GM12801 (cell line): Measurements from ENCODE around the gene ZNF536.

Source experiments
- TF ChIP-seq, protein P1 (sequence below): IDR thresholded peaks from one replicate; pipeline ENCODE4 v1.5.1; 2011; ENCODE audit warnings: control low read depth; ENCODE audit not compliant: insufficient read length; ENCODE audit errors: extremely low read depth

Gene ZNF536

DNA sequence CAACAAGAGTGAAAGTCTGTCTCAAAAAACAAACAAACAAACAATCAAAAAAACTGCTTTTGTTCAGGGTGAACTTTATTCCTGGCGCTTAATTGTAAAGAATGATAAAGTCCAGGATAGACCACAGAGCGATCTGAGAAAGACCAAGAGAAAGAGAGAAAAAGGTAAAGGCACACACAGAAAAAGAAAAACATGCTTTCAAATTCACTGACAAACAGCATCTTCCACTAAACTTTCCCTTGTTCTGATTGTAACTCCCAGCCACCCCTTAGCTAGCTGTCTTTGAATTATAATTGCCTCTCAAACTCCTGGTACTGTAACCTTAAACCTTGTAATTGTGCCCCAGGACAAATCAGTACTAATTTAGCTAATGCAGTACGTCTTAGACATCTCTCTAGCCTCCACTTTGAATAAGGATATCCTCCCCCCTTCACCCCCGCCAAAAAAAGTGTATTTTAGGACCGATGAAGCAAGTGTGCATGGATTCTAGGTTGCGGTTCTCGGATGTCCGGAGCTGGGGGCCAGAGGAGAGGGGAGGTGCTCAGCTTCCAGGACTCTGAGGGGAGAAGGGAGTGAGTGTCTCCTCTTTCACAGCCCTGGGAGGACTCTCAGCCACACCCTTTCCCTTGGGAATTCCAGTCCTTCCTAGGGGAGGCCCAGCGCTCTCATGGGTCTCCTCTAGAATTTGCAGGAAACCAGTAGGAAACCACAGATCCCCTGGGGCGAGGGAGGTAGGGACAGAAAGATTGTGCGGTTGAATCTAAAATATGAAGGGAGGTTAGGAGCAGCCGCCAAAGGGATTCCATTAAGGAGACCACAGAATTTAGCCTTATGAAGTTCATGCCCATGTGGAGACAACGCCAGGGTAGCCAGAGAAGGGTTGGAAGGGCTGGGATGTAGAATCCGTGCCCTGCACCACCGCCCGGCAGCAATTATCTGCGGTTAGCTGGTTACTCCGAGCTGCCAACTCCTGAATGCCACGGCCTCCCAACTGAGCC lies 19.7 kb downstream of the ZNF536 start:
- TF ChIP-seq, protein P1, sequence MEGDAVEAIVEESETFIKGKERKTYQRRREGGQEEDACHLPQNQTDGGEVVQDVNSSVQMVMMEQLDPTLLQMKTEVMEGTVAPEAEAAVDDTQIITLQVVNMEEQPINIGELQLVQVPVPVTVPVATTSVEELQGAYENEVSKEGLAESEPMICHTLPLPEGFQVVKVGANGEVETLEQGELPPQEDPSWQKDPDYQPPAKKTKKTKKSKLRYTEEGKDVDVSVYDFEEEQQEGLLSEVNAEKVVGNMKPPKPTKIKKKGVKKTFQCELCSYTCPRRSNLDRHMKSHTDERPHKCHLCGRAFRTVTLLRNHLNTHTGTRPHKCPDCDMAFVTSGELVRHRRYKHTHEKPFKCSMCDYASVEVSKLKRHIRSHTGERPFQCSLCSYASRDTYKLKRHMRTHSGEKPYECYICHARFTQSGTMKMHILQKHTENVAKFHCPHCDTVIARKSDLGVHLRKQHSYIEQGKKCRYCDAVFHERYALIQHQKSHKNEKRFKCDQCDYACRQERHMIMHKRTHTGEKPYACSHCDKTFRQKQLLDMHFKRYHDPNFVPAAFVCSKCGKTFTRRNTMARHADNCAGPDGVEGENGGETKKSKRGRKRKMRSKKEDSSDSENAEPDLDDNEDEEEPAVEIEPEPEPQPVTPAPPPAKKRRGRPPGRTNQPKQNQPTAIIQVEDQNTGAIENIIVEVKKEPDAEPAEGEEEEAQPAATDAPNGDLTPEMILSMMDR = no peak

DNA sequence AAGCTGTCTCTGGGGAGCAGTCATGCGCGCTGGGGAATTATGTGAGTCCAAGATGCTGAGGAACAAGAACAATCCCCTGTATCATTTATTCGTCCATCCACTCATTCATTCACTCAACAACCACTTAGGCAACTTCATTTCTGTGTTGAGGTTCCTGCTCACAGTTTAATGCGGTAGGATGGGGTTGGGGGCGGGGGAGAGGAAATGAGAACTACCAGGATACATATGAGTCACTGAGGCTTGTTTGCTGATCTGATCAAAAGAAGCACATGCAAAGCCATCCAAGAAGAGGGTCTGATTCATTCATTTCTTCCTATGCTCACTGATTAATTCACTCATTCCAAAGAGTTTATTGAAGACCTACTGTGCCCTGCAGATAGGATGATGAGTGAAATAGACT lies 20.9 kb downstream of the ZNF536 start:
- TF ChIP-seq, protein P1 = no peak

DNA sequence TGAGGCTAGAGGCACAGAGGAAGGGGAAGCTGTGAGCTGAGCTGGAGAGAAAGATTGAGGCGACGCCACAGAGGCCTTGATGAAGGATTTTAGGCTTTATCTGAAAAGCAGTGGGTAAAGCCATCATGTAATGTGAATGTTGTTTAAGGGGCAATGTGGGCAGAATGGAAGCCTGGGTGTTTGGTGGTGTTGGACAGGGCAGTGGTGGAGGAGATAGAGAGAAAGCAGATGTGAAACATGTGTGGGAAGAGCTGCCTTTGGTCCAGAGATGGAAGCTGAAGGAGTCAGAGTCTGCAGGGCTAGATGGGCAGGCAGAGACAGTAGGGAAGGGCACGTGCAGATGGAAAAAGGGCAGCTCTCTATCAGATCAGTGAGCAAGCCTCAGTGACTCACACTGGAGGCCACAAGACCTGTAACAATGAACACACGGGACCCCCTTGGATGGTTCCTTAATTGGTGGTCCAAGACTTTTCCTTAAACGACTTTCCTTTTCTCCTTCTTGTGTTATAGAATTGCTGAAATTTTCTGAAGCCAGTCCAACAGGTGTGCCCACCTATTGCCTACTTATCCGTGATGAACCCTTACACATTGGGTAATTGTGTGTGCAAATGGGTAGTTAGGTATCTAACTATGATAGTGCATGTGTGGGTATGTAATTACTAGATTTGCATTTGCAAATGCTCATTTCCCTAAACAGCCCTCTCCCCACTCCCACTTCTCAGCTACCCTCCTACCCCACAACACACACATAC lies 21.7 kb downstream of the ZNF536 start:
- TF ChIP-seq, protein P1 = no peak

DNA sequence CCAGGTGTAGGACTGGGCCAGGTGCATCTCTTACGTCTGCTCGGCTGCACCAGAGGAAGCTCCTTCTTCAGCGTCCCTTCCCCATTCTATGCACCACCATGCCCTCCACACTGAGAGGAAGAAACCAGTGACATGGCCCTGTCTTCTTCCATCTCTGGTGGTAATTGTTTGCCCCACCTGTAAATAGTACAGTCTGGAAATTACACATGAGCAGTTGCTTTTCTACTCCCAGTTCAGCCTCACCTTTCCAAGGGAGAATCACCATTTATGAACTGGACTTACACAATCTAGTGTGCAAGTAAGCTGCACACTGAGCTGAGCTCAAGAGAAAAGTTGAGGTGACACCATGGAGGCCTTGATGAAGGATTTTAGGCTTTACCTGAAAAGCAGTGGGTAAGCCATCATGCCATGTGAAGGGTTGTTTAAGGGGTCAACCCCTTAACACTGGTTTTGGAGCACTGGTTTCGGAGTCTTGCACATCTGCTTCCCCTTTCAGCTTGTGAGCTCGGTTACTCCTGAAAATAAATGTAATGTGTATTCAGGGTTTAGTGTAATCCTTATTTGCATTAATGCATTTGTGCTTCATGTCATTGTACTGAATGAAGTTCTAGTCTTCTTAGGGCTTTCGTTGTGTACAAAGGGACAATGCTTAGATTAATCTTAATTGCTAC lies 22.4 kb downstream of the ZNF536 start:
- TF ChIP-seq, protein P1 = no peak

DNA sequence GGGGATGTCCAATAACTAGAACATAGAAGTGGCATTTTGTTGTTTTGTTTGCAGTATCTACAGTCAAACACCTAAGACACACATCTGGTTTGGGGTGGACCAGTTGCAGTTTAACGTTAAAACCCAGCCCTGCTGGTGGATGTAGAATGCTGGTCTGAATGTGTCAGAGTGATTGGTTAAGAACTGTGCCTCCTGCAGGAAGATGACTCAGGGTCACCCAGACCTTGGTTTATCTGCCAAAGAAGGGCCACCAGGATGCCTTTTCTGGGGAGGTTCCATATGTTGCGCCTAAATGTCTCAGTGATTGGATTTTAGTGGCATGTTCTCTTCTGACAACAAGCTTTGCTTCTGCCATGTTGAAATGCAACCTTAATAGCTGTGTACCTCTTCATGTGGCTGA lies 23.1 kb downstream of the ZNF536 start:
- TF ChIP-seq, protein P1 = no peak

DNA sequence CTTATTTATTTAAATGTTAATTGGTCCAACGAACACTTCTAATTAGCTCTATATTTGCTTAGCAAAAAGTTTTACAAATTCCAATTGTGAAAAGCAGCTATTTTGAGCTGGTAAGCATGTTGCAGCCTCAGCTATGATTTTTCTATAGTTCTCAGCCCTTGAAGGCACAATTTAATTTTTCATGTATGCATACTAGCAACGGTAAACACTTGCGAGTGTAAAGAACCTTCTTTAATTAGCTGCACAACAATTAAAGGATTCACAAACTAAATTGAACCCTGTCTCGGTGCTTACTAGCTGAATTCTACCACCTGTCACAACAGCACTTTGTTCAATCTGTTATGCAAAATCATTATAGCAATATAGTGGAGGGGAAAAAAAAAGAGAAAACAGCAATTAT lies 29.8 kb downstream of the ZNF536 start:
- TF ChIP-seq, protein P1 = no peak
